ENCODE data around the gene E2F6.

Gene E2F6

DNA sequence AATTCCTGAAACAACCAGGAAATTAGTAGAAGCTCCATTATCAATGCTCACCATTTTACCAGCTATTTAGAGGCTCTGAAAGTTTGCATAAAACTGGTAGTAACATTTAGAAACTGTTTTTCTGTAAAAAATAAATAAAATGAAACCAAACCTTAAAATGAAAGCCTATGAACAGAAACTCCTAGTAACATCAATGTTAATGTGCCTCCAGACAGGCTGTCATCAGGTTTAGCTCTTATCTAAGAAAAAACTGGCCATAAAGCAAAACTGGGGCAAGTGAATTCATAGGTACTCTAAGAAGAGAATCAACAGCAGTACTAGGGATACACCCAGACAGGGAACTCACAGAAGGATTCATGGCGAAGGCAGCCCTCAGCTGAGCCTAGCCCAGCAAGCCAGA lies 8.0 kb downstream of the E2F6 start:
- DNase-seq (ENCODE audit: low spot score) = no peak

DNA sequence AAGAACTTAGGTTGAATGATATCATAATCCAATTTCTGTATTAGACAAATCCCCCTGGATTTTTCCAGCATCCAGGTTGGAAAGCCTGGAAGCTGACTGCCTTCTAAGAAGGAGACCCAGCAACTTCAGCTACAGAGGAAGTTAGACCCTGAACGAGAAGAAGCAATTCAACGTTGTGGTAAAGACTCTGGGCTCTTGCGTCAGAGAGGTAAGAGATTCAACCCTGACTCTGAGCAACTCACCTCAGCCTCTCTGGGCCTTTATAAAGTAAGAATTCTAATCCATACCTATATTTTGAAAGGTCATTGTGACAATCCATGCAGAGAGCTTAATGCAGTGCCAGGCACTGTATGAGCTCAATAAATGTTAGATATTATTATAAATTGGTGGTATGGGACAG lies 9.7 kb downstream of the E2F6 start:
- DNase-seq (ENCODE audit: low spot score) = no peak

DNA sequence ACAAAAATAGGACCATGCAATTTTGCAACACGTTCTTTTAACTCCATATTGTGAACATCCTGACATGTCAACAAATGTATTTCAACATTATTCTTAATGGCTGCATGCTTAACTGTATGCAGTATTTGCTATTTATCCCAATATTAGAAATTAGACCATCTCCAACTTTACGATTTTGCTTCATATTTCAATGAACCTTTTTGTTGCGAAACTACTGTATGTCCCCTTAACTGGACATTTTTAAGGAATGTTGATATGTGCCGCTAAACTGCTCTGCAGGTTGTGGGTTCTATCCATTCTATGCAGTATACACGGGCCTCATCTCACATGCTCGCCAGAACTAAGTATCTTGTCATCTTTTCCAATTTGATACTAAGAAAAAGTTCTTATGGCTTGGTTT lies 11.1 kb downstream of the E2F6 start:
- no peak for DNase-seq (ENCODE audit: low spot score)

GRCh38 chr2:11450791-11451190 lies 15.2 kb downstream of the E2F6 start:
- DNase-seq (ENCODE audit: low spot score) = no peak

DNA sequence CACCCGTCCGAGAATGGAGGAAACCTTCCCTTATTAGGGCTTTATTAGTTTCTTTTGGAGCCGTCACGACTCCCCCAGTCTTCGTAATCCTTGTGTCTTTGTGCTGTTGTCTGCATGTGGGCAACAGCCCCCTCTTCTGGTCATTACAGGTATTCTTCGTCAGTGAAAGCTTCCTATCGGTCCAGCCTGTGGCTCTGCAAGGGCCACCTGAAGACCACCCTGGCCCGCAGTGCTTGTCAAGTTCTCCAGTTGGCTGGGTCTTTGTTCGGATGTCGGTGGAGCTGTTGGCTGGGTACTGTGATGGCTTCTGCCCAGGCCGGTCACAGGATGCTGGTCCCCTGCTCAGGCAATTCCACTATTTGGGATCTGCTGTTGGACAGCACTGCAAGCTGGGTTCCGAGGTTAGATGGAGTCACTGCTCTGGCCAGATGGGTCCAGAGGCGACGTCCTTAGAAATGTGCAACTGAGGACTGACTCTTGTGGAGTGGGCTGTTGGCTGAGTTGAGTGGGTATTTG lies 19.2 kb downstream of the E2F6 start:
- DNase-seq (ENCODE audit: low spot score) = peak; percentile 70

GRCh38 chr2:11444737-11445136 lies 21.2 kb downstream of the E2F6 start:
- DNase-seq (ENCODE audit: low spot score) = no peak

- DNase-seq (ENCODE audit: low spot score) = no peak
These were observed 27.3 kb downstream of the E2F6 start for GRCh38 chr2:11438555-11439080.

DNA sequence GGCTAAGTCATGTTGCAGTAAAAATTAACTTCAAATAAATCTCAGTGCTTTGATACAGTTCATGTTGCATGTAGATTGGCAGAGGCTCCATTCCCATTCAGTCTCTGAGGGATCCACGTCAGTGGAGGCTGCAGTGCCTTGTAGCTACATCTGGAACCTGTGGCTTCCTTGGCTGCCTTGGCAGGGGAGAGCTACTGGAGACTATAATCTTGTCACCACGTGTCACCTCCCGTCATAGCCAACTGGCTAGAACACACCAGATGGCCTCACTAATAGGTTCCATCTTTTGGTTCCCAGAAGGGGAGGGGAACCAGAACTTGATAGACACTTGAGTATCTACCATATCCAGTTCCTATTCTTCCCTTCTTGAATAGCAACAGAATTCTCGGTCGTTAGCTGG lies 28.4 kb downstream of the E2F6 start:
- DNase-seq (ENCODE audit: low spot score) = no peak

- no peak for DNase-seq (ENCODE audit: low spot score)
These were observed 30.9 kb downstream of the E2F6 start for GRCh38 chr2:11435036-11435435.

DNA sequence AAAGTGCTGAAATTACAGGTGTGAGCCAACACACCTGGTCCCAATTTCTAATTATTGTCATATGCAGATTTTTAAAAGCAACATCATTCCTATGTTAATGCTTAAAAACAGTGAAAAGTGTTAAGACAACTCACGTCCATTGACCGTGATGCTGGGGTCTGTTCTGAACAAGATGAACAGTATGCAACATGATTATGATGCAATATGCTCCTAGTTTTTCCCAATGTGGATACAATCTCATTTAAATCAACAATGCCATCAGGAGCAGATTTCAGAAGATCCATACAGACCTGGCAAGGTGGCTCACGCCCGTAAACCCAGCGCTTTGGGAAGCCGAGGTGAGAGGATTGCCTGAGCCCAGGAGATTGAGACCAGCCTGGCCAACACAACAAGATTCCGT lies 31.5 kb downstream of the E2F6 start:
- no peak for DNase-seq (ENCODE audit: low spot score)

DNA sequence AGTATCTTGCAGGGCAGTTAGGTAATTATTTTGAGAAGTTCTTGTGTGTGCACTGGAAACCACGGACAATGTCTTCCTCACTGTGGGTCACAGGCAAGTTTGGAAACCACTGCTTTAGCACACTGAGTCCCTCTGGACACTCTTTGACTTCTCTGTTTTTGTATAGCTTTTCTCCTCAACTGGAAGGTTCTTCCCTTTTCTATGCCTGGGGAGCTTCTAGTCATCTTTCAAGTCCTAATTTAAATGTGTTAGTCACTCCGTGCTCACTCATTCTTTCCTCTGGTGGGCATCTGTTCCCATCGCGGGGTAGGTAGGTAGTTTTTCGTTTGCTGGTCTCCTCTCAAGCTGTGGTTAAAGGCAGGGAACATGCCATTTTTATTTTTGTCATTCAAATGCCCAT lies 32.1 kb downstream of the E2F6 start:
- no peak for DNase-seq (ENCODE audit: low spot score)

- DNase-seq (ENCODE audit: low spot score) = no peak
These were observed 35.2 kb downstream of the E2F6 start for GRCh38 chr2:11430729-11431128.

DNA sequence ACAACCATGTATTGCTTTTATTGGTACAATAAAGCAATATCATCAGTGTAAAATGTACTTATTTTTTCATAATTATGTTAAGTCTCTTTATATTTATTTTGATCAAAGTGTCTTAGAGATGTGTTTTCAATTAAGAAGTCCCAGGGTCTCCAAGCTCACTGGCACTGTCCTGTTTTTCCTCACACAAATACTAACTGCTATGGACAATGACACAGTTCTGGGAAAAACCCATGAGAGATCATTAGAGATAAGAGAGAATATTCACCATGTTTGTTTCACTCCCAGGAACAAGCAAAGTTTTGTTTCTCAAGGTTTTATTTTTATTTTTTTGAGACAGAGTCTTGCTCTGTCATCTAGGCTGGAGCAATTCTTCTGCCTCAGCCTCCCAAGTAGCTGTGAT lies 38.7 kb downstream of the E2F6 start:
- no peak for DNase-seq (ENCODE audit: low spot score)

- no peak for DNase-seq (ENCODE audit: low spot score)
These were observed 43.0 kb downstream of the E2F6 start for GRCh38 chr2:11422901-11423435.

GRCh38 chr2:11422491-11422865 lies 43.5 kb downstream of the E2F6 start:
- DNase-seq (ENCODE audit: low spot score) = no peak

DNA sequence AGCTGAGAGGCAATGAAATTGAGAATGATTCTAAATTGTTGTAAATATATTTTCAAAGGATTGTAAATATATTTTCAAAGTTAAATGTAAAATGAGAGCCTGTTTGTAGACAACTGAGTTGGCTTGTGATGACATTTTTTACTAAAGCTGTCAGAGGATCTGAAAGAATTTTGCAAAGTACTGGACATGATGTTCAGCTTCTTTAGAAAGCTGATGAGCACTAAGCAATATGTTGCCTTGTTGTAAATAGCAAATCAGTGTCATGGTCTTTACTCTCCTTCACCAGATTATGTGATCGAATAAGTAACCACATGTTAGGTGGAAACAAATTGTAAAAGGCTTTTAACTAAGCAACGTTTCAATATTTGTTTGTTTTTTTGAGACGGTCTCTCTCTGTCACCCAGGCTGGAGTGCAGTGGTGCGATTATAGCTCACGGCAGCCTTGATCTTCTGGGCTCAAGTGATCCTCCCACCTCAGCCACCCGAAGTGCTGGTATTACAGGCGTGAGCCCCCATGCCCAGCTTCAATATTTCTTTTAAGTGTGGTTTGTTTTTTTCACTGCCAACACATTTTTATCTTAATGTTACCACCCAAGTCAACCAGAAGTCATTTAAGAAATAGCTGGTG lies 44.0 kb downstream of the E2F6 start:
- DNase-seq (ENCODE audit: low spot score) = no peak

GRCh38 chr2:11420671-11421070 lies 45.3 kb downstream of the E2F6 start:
- DNase-seq (ENCODE audit: low spot score) = no peak

- DNase-seq (ENCODE audit: low spot score) = no peak
These were observed 45.8 kb downstream of the E2F6 start for GRCh38 chr2:11420190-11420589.

DNA sequence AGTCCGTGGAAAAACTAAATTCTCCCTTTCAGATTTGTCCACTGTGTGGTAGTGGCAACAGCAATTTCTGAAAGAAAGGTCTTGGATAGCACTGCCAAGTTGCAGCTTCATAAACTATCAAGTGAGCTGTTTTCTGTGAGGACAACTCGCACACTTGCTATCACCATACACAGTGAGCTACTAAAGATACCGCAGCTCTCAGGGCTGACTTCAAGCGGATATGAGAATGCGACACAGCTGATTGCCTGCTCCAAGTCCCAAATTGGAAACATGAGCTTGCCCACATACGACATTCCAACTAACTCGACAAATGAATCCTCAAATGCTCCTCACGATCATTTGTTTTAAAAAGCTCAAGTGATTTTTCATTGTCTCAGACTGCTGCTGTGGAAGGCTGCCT lies 46.2 kb downstream of the E2F6 start:
- DNase-seq (ENCODE audit: low spot score) = no peak

DNA sequence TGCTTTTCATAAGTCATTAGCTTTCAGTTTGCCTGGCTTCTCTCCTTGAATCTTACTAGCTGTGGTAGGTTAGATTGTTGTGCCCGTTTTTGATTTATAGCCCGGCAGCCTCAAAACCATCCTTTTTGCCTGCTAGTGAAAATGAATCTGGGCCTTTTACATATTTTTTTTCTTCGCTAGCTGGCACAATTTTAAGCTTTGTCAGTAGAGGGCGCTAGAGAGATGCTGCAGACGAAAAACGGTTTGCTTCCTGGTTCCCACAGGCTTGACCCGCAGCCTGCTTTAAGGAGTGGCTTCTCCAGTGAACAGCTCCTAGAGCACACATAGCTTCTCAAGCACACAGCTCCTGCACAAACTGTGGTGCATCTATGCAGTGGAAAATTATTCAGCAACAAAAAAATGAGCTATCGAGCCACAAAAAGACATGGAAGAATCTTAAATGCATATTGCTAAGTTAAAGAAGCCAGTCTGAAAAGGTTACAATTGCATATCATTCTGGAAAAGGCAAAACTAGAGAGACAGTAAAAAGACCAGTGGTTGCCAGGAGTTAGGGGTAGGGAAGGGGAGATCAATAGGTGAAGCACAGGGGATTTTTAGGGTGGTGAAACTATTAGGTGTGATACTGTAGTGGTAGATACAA lies 47.9 kb downstream of the E2F6 start:
- DNase-seq (ENCODE audit: low spot score) = no peak

GRCh38 chr2:11416931-11417330 lies 49.0 kb downstream of the E2F6 start:
- no peak for DNase-seq (ENCODE audit: low spot score)

DNA sequence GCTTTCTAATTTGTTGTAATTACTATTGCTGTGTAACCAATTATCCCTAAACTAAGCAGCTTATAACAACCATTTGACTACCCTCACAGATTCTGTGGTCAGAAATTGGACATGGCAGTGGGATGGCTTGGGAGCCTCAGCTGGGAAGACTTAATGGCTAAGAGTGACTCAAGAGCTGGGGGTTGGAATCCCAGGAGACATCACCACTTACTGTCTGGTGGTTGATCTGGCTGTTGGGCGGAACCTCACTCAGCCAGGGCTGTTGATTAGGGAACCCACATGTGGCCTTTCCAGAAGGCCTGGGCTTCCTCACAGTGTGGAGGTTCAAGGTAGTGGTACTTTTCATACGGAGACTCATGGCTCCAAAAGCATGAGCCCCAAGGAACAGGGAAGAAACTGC lies 49.8 kb downstream of the E2F6 start:
- no peak for DNase-seq (ENCODE audit: low spot score)

- no peak for DNase-seq (ENCODE audit: low spot score)
These were observed 51.4 kb downstream of the E2F6 start for GRCh38 chr2:11414372-11415124.
